HUES48 (cell line): ENCODE results near the gene COX7B2.

Source experiments
- H3K27ac ChIP-seq: one replicate; pipeline ENCODE4 v1.7.0; 2013; ENCODE audit warnings: low read depth, low read length, inconsistent platforms
- H3K27me3 ChIP-seq: 2 replicates; pipeline ENCODE4 v1.6.1; 2013; ENCODE audit warnings: mild to moderate bottlenecking, low read length; ENCODE audit not compliant: control insufficient read depth, insufficient read depth
- H3K36me3 ChIP-seq: 2 replicates; pipeline ENCODE4 v1.6.1; 2013; ENCODE audit warnings: low read length; ENCODE audit not compliant: control insufficient read depth, insufficient read depth
- H3K4me1 ChIP-seq: 2 replicates; pipeline ENCODE4 v1.6.1; 2013; ENCODE audit warnings: mild to moderate bottlenecking, low read length; ENCODE audit not compliant: control insufficient read depth, insufficient read depth
- H3K4me3 ChIP-seq: 2 replicates; pipeline ENCODE4 v1.5.1; 2013; ENCODE audit warnings: mild to moderate bottlenecking, low read depth, low read length
- H3K9ac ChIP-seq: 2 replicates; pipeline ENCODE4 v1.6.1; 2013; ENCODE audit warnings: mild to moderate bottlenecking, low read depth, low read length, moderate library complexity
- H3K9me3 ChIP-seq: 2 replicates; pipeline ENCODE4 v1.6.1; 2013; ENCODE audit warnings: low read length; ENCODE audit not compliant: control insufficient read depth, insufficient read depth

Gene COX7B2

GRCh38 chr4:46944345-46944744 lies 35.3 kb upstream of the COX7B2 start:
- Histone ChIP-seq H3K27me3 (no peaks in the 10 kb centered on the region), H3K4me1 (no peaks in the 10 kb centered on the region), H3K36me3 (no peaks in the 10 kb centered on the region), H3K9ac (no peak overlapping the region), H3K4me3 (no peak overlapping the region), H3K27ac (no peak overlapping the region), H3K9me3 (no peaks in the 10 kb centered on the region)

DNA sequence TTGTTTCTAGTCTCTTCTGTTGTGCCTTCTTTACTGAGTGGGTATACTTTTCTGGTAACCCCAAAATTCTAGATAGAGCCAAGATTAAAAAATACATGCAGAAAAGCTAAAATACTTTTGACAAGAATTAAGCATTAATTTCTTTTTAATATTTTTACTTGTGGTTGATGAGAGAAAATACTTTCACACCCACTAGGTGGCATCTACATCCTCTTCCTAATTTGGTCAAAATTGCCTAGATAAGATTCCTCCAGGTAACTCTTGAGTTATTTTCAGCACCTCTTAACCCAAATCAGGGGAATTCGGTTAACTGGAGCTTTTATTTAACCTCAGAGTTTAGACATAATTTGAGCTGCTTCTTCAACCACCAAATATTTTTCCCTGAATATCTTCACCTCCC lies 28.4 kb upstream of the COX7B2 start:
- Histone ChIP-seq H3K36me3 (no peaks in the 10 kb centered on the region), H3K27me3 (no peaks in the 10 kb centered on the region), H3K9ac (no peak overlapping the region), H3K9me3 (no peaks in the 10 kb centered on the region), H3K27ac (no peak overlapping the region), H3K4me3 (no peak overlapping the region), H3K4me1 (no peaks in the 10 kb centered on the region)

DNA sequence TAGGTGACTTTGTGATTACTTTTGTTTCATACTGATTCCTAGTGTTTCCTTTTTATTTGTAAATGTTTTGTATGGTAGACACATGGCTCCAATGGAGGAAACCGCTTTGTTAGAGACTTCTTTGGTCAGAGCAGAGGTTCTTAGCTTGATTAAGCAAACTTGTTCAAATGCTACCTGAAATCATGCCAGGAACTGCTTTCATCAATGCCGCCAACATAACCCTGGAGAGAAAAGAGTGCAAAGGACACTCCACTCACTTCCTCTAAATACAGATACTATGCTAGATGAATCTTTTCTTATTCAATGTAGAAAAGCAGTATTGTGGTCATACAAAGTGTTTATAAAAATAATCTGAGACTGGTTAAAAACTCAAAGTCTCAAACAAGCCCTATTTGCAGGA lies 25.7 kb upstream of the COX7B2 start:
- Histone ChIP-seq H3K4me1 (no peaks in the 10 kb centered on the region), H3K9me3 (no peaks in the 10 kb centered on the region), H3K27me3 (no peaks in the 10 kb centered on the region), H3K36me3 (no peaks in the 10 kb centered on the region), H3K9ac (no peak overlapping the region), H3K4me3 (no peak overlapping the region), H3K27ac (no peak overlapping the region)

DNA sequence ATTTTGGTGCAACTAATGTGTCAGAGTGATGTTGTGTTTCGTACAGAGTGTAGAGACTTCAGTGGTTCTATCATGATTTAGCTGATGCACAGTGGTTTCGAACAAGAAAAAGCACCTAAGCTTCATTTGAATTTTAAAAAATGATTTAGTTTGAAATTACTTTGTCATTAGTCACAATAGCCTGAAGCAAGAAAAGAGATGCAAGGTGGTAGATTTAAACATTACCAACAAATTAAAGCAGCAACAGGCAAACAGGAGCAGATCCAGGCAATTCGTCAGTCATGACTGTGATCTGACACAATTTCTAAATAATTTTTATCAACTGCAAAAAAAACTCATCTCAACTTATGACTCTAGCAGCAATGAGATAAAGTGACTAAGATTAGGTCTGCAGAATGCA lies 24.6 kb upstream of the COX7B2 start:
- H3K9me3 ChIP-seq: no peaks in the 10 kb centered on the region
- H3K9ac ChIP-seq: no peak overlapping the region
- no peaks in the 10 kb centered on the region for H3K27me3 ChIP-seq
- H3K4me1 ChIP-seq: no peaks in the 10 kb centered on the region
- no peak overlapping the region for H3K4me3 ChIP-seq
- no peak overlapping the region for H3K27ac ChIP-seq
- no peaks in the 10 kb centered on the region for H3K36me3 ChIP-seq

- Histone ChIP-seq H3K9ac (no peak overlapping the region), H3K4me1 (no peaks in the 10 kb centered on the region), H3K9me3 (no peaks in the 10 kb centered on the region), H3K27ac (no peak overlapping the region), H3K36me3 (no peaks in the 10 kb centered on the region), H3K27me3 (no peaks in the 10 kb centered on the region), H3K4me3 (no peak overlapping the region)
These were observed 22.9 kb upstream of the COX7B2 start for GRCh38 chr4:46931981-46932380.

GRCh38 chr4:46930891-46931290 lies 21.8 kb upstream of the COX7B2 start:
- no peaks in the 10 kb centered on the region for H3K4me1 ChIP-seq
- no peak overlapping the region for H3K9ac ChIP-seq
- H3K27me3 ChIP-seq: no peaks in the 10 kb centered on the region
- H3K27ac ChIP-seq: no peak overlapping the region
- no peaks in the 10 kb centered on the region for H3K36me3 ChIP-seq
- H3K4me3 ChIP-seq: no peak overlapping the region
- no peaks in the 10 kb centered on the region for H3K9me3 ChIP-seq

DNA sequence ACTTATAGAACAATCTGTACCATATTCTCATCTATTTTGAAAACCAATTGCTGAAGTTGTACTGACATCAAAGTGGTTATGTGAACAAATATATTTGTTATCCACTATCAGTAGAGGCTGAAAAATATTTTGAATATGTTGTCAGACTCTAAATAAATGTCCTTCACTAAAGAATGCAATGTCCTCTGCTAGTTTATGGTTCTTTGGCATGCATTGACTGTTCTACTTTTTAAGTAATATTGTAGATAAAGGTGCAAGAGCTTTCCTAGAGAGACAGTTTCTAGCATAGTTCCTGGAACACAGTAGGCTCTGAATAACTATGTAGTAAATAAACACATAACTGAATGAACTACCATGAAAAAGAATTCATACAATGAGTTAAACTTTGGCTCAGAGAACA lies 18.2 kb upstream of the COX7B2 start:
- H3K9me3 ChIP-seq: no peaks in the 10 kb centered on the region
- H3K4me3 ChIP-seq: no peak overlapping the region
- no peaks in the 10 kb centered on the region for H3K27me3 ChIP-seq
- no peak overlapping the region for H3K27ac ChIP-seq
- H3K36me3 ChIP-seq: no peaks in the 10 kb centered on the region
- H3K4me1 ChIP-seq: no peaks in the 10 kb centered on the region
- no peak overlapping the region for H3K9ac ChIP-seq

- Histone ChIP-seq H3K27me3 (no peaks in the 10 kb centered on the region), H3K4me3 (no peak overlapping the region), H3K4me1 (no peaks in the 10 kb centered on the region), H3K9ac (no peak overlapping the region), H3K9me3 (no peaks in the 10 kb centered on the region), H3K36me3 (no peaks in the 10 kb centered on the region), H3K27ac (no peak overlapping the region)
These were observed 15.9 kb upstream of the COX7B2 start for GRCh38 chr4:46924789-46925529.

DNA sequence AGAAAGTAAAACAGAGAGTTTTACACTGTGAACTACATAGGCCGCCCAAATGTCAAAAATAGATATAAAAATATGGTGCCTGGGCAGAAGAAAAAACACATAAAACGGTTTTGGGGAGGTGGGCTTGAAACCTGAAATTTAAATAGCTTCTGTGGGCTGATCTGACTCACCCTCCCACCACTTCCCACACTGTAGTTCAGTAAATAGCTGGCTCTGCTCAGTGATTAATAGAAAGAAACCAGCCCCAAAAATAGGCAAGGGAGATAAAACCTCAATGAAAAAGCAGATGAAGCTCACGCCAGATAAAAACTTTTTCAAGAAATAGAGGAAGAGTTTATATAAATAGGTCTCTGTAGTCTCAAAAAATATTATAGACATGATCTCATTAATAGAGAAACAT lies 13.2 kb upstream of the COX7B2 start:
- no peak overlapping the region for H3K4me3 ChIP-seq
- H3K9me3 ChIP-seq: no peaks in the 10 kb centered on the region
- no peak overlapping the region for H3K9ac ChIP-seq
- no peaks in the 10 kb centered on the region for H3K4me1 ChIP-seq
- no peaks in the 10 kb centered on the region for H3K36me3 ChIP-seq
- H3K27me3 ChIP-seq: no peaks in the 10 kb centered on the region
- H3K27ac ChIP-seq: no peak overlapping the region

- Histone ChIP-seq H3K36me3 (no peaks in the 10 kb centered on the region), H3K4me1 (no peaks in the 10 kb centered on the region), H3K9ac (no peak overlapping the region), H3K27me3 (no peaks in the 10 kb centered on the region), H3K27ac (no peak overlapping the region), H3K4me3 (no peak overlapping the region), H3K9me3 (no peaks in the 10 kb centered on the region)
These were observed 897 bp downstream of the COX7B2 start for GRCh38 chr4:46908148-46908547.

DNA sequence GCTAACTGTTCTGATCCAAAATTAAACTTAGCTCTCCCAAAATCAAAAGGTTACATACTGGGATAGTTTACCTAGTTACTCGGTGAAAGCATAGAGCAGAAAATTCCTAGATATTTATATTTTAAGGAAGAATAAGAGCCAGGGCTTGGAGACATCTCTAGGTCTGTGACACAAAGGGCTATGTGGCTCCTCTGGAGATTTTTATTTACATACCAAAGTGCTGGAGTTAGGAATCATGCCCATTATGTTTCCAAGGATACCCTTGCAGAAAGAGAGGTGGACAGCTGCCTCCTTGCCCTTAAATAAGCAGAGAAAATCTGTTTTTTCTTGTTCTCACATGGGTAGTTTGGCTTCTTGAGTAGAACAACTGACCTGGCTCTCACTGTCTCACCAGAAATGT lies 9.0 kb downstream of the COX7B2 start:
- no peak overlapping the region for H3K9ac ChIP-seq
- H3K4me1 ChIP-seq: no peaks in the 10 kb centered on the region
- H3K27me3 ChIP-seq: no peaks in the 10 kb centered on the region
- no peak overlapping the region for H3K4me3 ChIP-seq
- no peak overlapping the region for H3K27ac ChIP-seq
- no peaks in the 10 kb centered on the region for H3K36me3 ChIP-seq
- H3K9me3 ChIP-seq: no peaks in the 10 kb centered on the region
